HepG2 (cell line): ENCODE measurements around the gene GATD1. TPM values are rescaled to one million over a fixed set of nuclear protein-coding genes. Genes with fewer than 3 reads are reported as not detected.

Experiments
- ATAC-seq: fragments of 200-7000 bp; cut with Tn5 transposase; 3 replicates; pipeline ENCODE4 v1.9.1; 2020; ENCODE audit warnings: mild to moderate bottlenecking, moderate library complexity
- BruUV-seq: library from RNA; stranded (reverse); fragments of 400-500 nt; replicated peaks from 2 replicates; lab custom pipeline; 2021; lab: Mats Ljungman, UMichigan
- CTCF ChIA-PET: fragments of 300-600 bp; formaldehyde crosslinking; extraction: SDS; loops from one replicate; lab custom pipeline; 2021; ENCODE audit warnings: low total read pairs, inconsistent platforms, low intra/inter-chr PET ratio; lab: Yijun Ruan, JAX
- POLR2A ChIA-PET: fragments of 350-600 bp; sonication (Branson Sonifier 250); formaldehyde crosslinking; loops from one replicate; lab custom pipeline; 2020; ENCODE audit warnings: antibody characterized with exemption, inconsistent platforms; lab: Yijun Ruan, JAX
- DNase-seq: peaks from one replicate; pipeline ENCODE4 v3.0.0-alpha.2; 2015; ENCODE audit warnings: low spot score
- FAIRE-seq: peaks from 3 replicates; lab custom pipeline; 2011; peaks lifted over from hg19 to GRCh38; lab: Jason Lieb, UNC
- H2AFZ ChIP-seq: one replicate; pipeline ENCODE4 v1.6.1; 2011; ENCODE audit warnings: low read length, inconsistent platforms
- H3K27ac ChIP-seq: fragments of 300-600 bp; 3 replicates; pipeline ENCODE4 v1.8.0; 2011; ENCODE audit warnings: mixed run types, mild to moderate bottlenecking, mixed read lengths, low read length, inconsistent platforms; ENCODE audit not compliant: insufficient read depth; ENCODE audit errors: extremely low read length
- H3K27me3 ChIP-seq, 2 experiments: fragments of 200-600 bp in 1 of 2; 2 replicates in 1 of 2; 3 replicates in 1 of 2; pipeline versions ENCODE4 v1.6.0 to v1.8.0; 2011; ENCODE audit warnings: low read length in 2 of 2, mild to moderate bottlenecking in 2 of 2, moderate library complexity in 2 of 2, inconsistent platforms in 1 of 2; ENCODE audit not compliant: insufficient read depth in 2 of 2, control insufficient read depth in 1 of 2
- H3K36me3 ChIP-seq, 2 experiments: fragments of 200-600 bp in 1 of 2; replicated peaks in 1 of 2; 2 replicates in 1 of 2; 3 replicates in 1 of 2; pipeline versions ENCODE4 v1.5.1 to v1.8.0; 2011; ENCODE audit warnings: low read length in 2 of 2, inconsistent platforms in 1 of 2; ENCODE audit not compliant: insufficient read depth in 2 of 2, control insufficient read depth in 1 of 2
- H3K4me1 ChIP-seq: 2 replicates; pipeline ENCODE4 v1.5.1; 2012; ENCODE audit warnings: low read length, inconsistent platforms; ENCODE audit not compliant: insufficient read depth
- H3K4me2 ChIP-seq: 2 replicates; pipeline ENCODE4 v1.6.0; 2011; ENCODE audit warnings: low read depth, low read length, inconsistent platforms
- H3K4me3 ChIP-seq, 3 experiments: fragments of 200-600 bp in 1 of 3; sonication (generic), shearing (Covaris generic) in 1 of 3; replicated peaks in 1 of 3; 2 replicates each; pipeline ENCODE4 v1.5.1; 2011 to 2016; ENCODE audit warnings: low read length in 3 of 3, inconsistent platforms in 2 of 3, low read depth in 2 of 3, mild to moderate bottlenecking in 2 of 3, control low read depth in 1 of 3, mixed read lengths in 1 of 3; ENCODE audit not compliant: insufficient read depth in 1 of 3
- H3K79me2 ChIP-seq: one replicate; pipeline ENCODE4 v1.6.1; 2011; ENCODE audit warnings: low read length, inconsistent platforms; ENCODE audit not compliant: insufficient read depth
- H3K9ac ChIP-seq: 2 replicates; pipeline ENCODE4 v1.6.0; 2011; ENCODE audit warnings: mild to moderate bottlenecking, low read depth, low read length, inconsistent platforms; ENCODE audit not compliant: insufficient read depth
- H3K9me3 ChIP-seq: 2 replicates; pipeline ENCODE4 v1.5.1; 2012; ENCODE audit warnings: mild to moderate bottlenecking, low read length
- H4K20me1 ChIP-seq: 2 replicates; pipeline ENCODE4 v1.6.0; 2011; ENCODE audit warnings: inconsistent platforms, mild to moderate bottlenecking, low read length, moderate library complexity; ENCODE audit not compliant: insufficient read depth
- AGO2 ChIP-seq: fragments of 200-400 bp; formaldehyde crosslinking; optimal IDR thresholded peaks from 2 replicates; pipeline ENCODE3; 2017; ENCODE audit warnings: mild to moderate bottlenecking, low read depth, low read length, moderate library complexity
- CHD2 ChIP-seq: IDR thresholded peaks from 2 replicates; pipeline ENCODE4 v1.6.1; 2011; ENCODE audit warnings: low read depth, low read length, improper control_type of control experiment
- EEA1 ChIP-seq: sonication (generic); formaldehyde crosslinking; IDR thresholded peaks from 2 replicates; pipeline ENCODE4 v1.5.1; 2020; ENCODE audit warnings: mild to moderate bottlenecking, missing genetic modification reagents, borderline replicate concordance
- HOXA3 ChIP-seq: sonication (generic); formaldehyde crosslinking; IDR thresholded peaks from 2 replicates; pipeline ENCODE4 v1.5.0; 2020; ENCODE audit warnings: missing genetic modification reagents
- RBFOX2 ChIP-seq: fragments of 200-400 bp; formaldehyde crosslinking; IDR thresholded peaks from 2 replicates; pipeline ENCODE4 v1.6.1; 2017; ENCODE audit warnings: low read depth, mild to moderate bottlenecking, low read length
- RBM22 ChIP-seq: fragments of 200-400 bp; formaldehyde crosslinking; optimal IDR thresholded peaks from 2 replicates; pipeline ENCODE3; 2017; ENCODE audit warnings: mild to moderate bottlenecking, low read length, moderate library complexity
- ZNF33B ChIP-seq: sonication (generic); formaldehyde crosslinking; IDR thresholded peaks from 2 replicates; pipeline ENCODE4 v1.5.1; 2020; ENCODE audit warnings: mild to moderate bottlenecking, missing genetic modification reagents
- ZNF446 ChIP-seq: sonication (generic); formaldehyde crosslinking; IDR thresholded peaks from 2 replicates; pipeline ENCODE4 v1.5.0; 2020; ENCODE audit warnings: mild to moderate bottlenecking, missing genetic modification reagents
- ZSCAN30 ChIP-seq: sonication (generic); formaldehyde crosslinking; IDR thresholded peaks from 2 replicates; pipeline ENCODE4 v1.5.0; 2020; ENCODE audit warnings: mild to moderate bottlenecking, missing genetic modification reagents
- WGBS: methylation state at CpG from one replicate; pipeline ENCODE4 v1.1.6; 2017; ENCODE audit warnings: low lambda C conversion rate; 5-methylcytosine and 5-hydroxymethylcytosine counted together
- in situ Hi-C: cut with HindIII; loops from 2 replicates; pipeline ENCODE4 v1.10.0; 2017; ENCODE audit warnings: low pct_unique_long_range_greater_than_20kb; ENCODE audit not compliant: extremely low pct_ligation_motif_present
- intact Hi-C: fragments of 100-400 bp; cut with micrococcal nuclease; formaldehyde crosslinking; loops from one replicate; pipeline ENCODE4 v1.10.0; 2022; ENCODE audit not compliant: unreplicated experiment
- polyA plus RNA-seq, 8 experiments: library from polyadenylated mRNA; depleted of rRNA in 3 of 8; stranded (reverse) in 7 of 8; unstranded in 1 of 8; fragments of >200 nt; fragmentation: Illumina TruSeq in 4 of 8; extraction: Trizol in 4 of 8; gene quantifications; 2 replicates each; pipeline versions ENCODE4 v1.2.1 to v1.2.3, GENCODE V29; 2011 to 2016; ENCODE audit warnings: low read depth in 4 of 8, missing spikeins in 1 of 8, mixed read lengths in 1 of 8; ENCODE audit not compliant: insufficient read depth in 1 of 8
- total RNA-seq, 5 experiments: library from RNA; depleted of rRNA; stranded (reverse); fragments of >200 nt; fragmentation: Illumina TruSeq; extraction: Trizol; gene quantifications; 2 replicates each; pipeline ENCODE4 v1.2.3, GENCODE V29; 2016; ENCODE audit warnings: low read depth in 1 of 5
- TF ChIP-seq, protein P1 (sequence below): sonication (generic); formaldehyde crosslinking; IDR thresholded peaks from 2 replicates; pipeline ENCODE4 v1.5.1; 2020; ENCODE audit warnings: missing genetic modification reagents, mild to moderate bottlenecking, borderline replicate concordance
- TF ChIP-seq, protein P2 (sequence below): sonication (generic); formaldehyde crosslinking; IDR thresholded peaks from 2 replicates; pipeline ENCODE4 v1.4.0; 2020; ENCODE audit warnings: missing genetic modification reagents

The GATD1 gene
- total and polyA plus RNA-seq, 2 of the 13 experiments (the other 11 are each of a cell fraction or from before 2014, with no cell fraction given) = 31.3 to 60.5 TPM

DNA sequence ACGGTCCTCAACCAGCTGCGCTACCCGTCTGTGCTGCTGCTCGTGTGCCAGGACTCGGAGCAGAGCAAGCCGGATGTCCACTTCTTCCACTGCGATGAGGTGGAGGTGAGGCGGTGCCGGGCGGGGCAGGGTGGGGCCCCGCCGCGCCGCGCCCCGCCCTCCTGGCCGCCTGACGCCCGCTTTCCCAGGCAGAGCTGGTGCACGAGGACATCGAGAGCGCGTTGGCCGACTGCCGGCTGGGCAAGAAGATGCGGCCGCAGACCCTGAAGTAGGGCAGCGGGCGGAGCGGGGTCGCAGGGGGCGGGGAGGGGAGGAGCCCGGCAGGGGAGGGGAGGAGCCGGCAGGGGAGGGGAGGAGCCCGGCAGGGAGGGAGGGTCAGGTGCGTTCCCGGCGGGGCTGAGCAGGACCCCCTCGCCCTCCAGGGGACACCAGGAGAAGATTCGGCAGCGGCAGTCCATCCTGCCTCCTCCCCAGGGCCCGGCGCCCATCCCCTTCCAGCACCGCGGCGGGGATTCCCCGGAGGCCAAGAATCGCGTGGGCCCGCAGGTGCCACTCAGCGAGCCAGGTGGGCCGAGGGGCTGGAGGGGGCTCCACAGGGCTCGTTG lies 56.5 kb downstream of the GATD1 start:
- intact Hi-C loops (no loop called here), in situ Hi-C loops (no loop called here)
- BruUV-seq = no TSS peak
- DNase-seq (no peak), FAIRE-seq (no peak), ATAC-seq (no peak)
- 97% methylated on average over 42 of the region's 53 CpGs for WGBS
- H3K27me3 ChIP-seq = no peaks in the 10 kb centered on the region
- peaks cover 25 to 55% of the 10 kb centered on the region in 2 experiments for H3K36me3 ChIP-seq
- H3K27ac ChIP-seq = no peak overlapping the region
- H3K4me2 ChIP-seq = no peak overlapping the region
- H3K9ac ChIP-seq = no peak overlapping the region
- TF ChIP-seq HOXA3 (CRISPR knock-in tag) = 0 out of 2 replicates have a peak, but pooled peaks have one; percentile 11
- peak; percentile 6 for TF ChIP-seq AGO2
- TF ChIP-seq, protein P1, sequence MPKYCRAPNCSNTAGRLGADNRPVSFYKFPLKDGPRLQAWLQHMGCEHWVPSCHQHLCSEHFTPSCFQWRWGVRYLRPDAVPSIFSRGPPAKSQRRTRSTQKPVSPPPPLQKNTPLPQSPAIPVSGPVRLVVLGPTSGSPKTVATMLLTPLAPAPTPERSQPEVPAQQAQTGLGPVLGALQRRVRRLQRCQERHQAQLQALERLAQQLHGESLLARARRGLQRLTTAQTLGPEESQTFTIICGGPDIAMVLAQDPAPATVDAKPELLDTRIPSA = no peak
- peak; percentile 48; the same call in 1 of the 2 replicates for TF ChIP-seq RBFOX2
- H3K4me1 ChIP-seq = 0 out of 2 replicates have a peak, but pooled peaks cover 10% of the 10 kb centered on the region
- H3K79me2 ChIP-seq = peaks cover 12% of the 10 kb centered on the region
- no peaks in the 10 kb centered on the region for H3K9me3 ChIP-seq
- H3K4me3 ChIP-seq = no peak overlapping the region
- no peak overlapping the region for H2AFZ ChIP-seq
- ChIA-PET POLR2A (interaction anchor here (0.7 to 12.6 kb wide), 4 partner anchors 9 to 25 kb away, joined by 3 to 203 read pairs (median 13); partner anchors contain the start of genes DEAF1, EPS8L2 and TMEM80), CTCF (no interaction called here)
- H4K20me1 ChIP-seq = peaks cover 12% of the 10 kb centered on the region; the same call in 1 of the 2 replicates

GRCh38 chr11:720017-720641 lies 57.2 kb downstream of the GATD1 start:
- 96% methylated on average over 16 of the region's 35 CpGs for WGBS
- no peak overlapping the region for H3K27ac ChIP-seq
- in situ Hi-C loops = no loop called here
- H3K4me2 ChIP-seq = no peak overlapping the region
- no peak overlapping the region for H3K4me3 ChIP-seq
- ATAC-seq = no peak; the same call in 2 of the 3 replicates
- no TSS peak for BruUV-seq
- ChIA-PET POLR2A (interaction anchor here (0.7 to 12.6 kb wide), 4 partner anchors 15 to 24 kb away, joined by 3 to 203 read pairs (median 12); partner anchors contain the start of genes DEAF1, EPS8L2 and TMEM80), CTCF (no interaction called here)
- H3K36me3 ChIP-seq = peaks cover 25 to 54% of the 10 kb centered on the region in 2 experiments
- no peak overlapping the region for H3K9ac ChIP-seq
- intact Hi-C loops = no loop called here
- no peak overlapping the region for H2AFZ ChIP-seq
- peaks cover 12% of the 10 kb centered on the region for H3K4me1 ChIP-seq
- peaks cover 12% of the 10 kb centered on the region; the same call in 1 of the 2 replicates for H4K20me1 ChIP-seq
- peaks cover 14% of the 10 kb centered on the region for H3K79me2 ChIP-seq
- no peak for FAIRE-seq
- no peak for DNase-seq
- H3K9me3 ChIP-seq = no peaks in the 10 kb centered on the region
- no peaks in the 10 kb centered on the region for H3K27me3 ChIP-seq
- no peak for TF ChIP-seq ZSCAN30 (CRISPR knock-in tag)
- no peak for TF ChIP-seq EEA1
- peak; percentile 82 for TF ChIP-seq AGO2
- peak; percentile 75 for TF ChIP-seq RBFOX2
- TF ChIP-seq RBM22 = peak; percentile 71
- TF ChIP-seq, protein P2, sequence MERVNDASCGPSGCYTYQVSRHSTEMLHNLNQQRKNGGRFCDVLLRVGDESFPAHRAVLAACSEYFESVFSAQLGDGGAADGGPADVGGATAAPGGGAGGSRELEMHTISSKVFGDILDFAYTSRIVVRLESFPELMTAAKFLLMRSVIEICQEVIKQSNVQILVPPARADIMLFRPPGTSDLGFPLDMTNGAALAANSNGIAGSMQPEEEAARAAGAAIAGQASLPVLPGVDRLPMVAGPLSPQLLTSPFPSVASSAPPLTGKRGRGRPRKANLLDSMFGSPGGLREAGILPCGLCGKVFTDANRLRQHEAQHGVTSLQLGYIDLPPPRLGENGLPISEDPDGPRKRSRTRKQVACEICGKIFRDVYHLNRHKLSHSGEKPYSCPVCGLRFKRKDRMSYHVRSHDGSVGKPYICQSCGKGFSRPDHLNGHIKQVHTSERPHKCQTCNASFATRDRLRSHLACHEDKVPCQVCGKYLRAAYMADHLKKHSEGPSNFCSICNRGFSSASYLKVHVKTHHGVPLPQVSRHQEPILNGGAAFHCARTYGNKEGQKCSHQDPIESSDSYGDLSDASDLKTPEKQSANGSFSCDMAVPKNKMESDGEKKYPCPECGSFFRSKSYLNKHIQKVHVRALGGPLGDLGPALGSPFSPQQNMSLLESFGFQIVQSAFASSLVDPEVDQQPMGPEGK (CRISPR knock-in tag) = no peak
- no peak for TF ChIP-seq ZNF33B (CRISPR knock-in tag)
- TF ChIP-seq ZNF446 (CRISPR knock-in tag) = no peak
- no peak for TF ChIP-seq CHD2
